Smooth muscle cell (in vitro differentiated cells): Measurements from ENCODE around the gene PKD1L1. TPM values are rescaled to one million over a fixed set of nuclear protein-coding genes. Genes with fewer than 3 reads are reported as not detected.
A peak's percentile ranks its signal among the peaks of the same experiment; 100 is the strongest.

ENCODE experiments used
- DNase-seq: peaks from one replicate; lab custom pipeline; 2025; ENCODE audit not compliant: unreplicated experiment; lab: John Stamatoyannopoulos, UW
- H2AFZ ChIP-seq: fragments of 200-600 bp; sonication (generic); 2 replicates; pipeline ENCODE4 v1.6.0; 2016; ENCODE audit warnings: antibody characterized with exemption, low read depth, mild to moderate bottlenecking
- H3F3A ChIP-seq: fragments of 200-600 bp; sonication (generic); 2 replicates; pipeline ENCODE4 v1.6.0; 2017; ENCODE audit warnings: antibody characterized with exemption, low read depth
- H3K27ac ChIP-seq: fragments of 200-600 bp; sonication (generic); 2 replicates; pipeline ENCODE4 v1.5.1; 2016; ENCODE audit warnings: low read depth, mild to moderate bottlenecking
- H3K27me3 ChIP-seq: fragments of 200-600 bp; sonication (generic); 2 replicates; pipeline ENCODE4 v1.6.1; 2016; ENCODE audit warnings: low read depth, mild to moderate bottlenecking
- H3K36me3 ChIP-seq: fragments of 200-600 bp; sonication (generic); 2 replicates; pipeline ENCODE4 v1.5.1; 2016; ENCODE audit warnings: low read depth
- H3K4me1 ChIP-seq: fragments of 200-600 bp; sonication (generic); 2 replicates; pipeline ENCODE4 v1.5.1; 2016; ENCODE audit warnings: low read depth
- H3K4me2 ChIP-seq: fragments of 200-600 bp; sonication (generic); 2 replicates; pipeline ENCODE4 v1.6.0; 2016; ENCODE audit warnings: mild to moderate bottlenecking
- H3K4me3 ChIP-seq: fragments of 200-600 bp; sonication (generic); 2 replicates; pipeline ENCODE4 v1.5.1; 2016; ENCODE audit warnings: mild to moderate bottlenecking
- H3K79me2 ChIP-seq: fragments of 200-600 bp; sonication (generic); 2 replicates; pipeline ENCODE4 v1.6.0; 2016; ENCODE audit warnings: low read depth, mild to moderate bottlenecking
- H3K9ac ChIP-seq: fragments of 200-600 bp; sonication (generic); 2 replicates; pipeline ENCODE4 v1.6.0; 2016; ENCODE audit warnings: low read depth
- H3K9me3 ChIP-seq: fragments of 200-600 bp; sonication (generic); replicated peaks from 2 replicates; pipeline ENCODE4 v1.5.1; 2016; ENCODE audit warnings: low read depth
- H4K20me1 ChIP-seq: fragments of 200-600 bp; sonication (generic); 2 replicates; pipeline ENCODE4 v1.6.0; 2016; ENCODE audit warnings: low read depth
- CTCF ChIP-seq: fragments of 200-600 bp; sonication (generic); IDR thresholded peaks from 2 replicates; pipeline ENCODE4 v1.5.1; 2017; ENCODE audit warnings: borderline replicate concordance, mild to moderate bottlenecking, antibody characterized with exemption; ENCODE audit not compliant: insufficient read depth, poor library complexity, severe bottlenecking
- WGBS: methylation state at CpG from one replicate; pipeline ENCODE4 v1.1.7; 2016; ENCODE audit warnings: low lambda C conversion rate; 5-methylcytosine and 5-hydroxymethylcytosine counted together
- polyA plus RNA-seq: library from polyadenylated mRNA; unstranded; fragments of >200 nt; fragmentation: Nextera tagmentation; extraction: Ambion mirVana; gene quantifications from 2 replicates; pipeline ENCODE4 v1.2.1, GENCODE V29; 2016
- total RNA-seq: library from RNA; depleted of rRNA; stranded (reverse); fragments of >200 nt; gene quantifications from 2 replicates; pipeline ENCODE4 v1.2.3, GENCODE V29; 2014

PKD1L1 gene
- total and polyA plus RNA-seq, 2 experiments from 2014 or later, result 0.04 to 0.06 TPM

- 94% methylated on average over 8 of the region's 8 CpGs for WGBS
- Histone ChIP-seq H3K9ac (no peak overlapping the region), H3K27me3 (no peaks in the 10 kb centered on the region), H3F3A (no peaks in the 10 kb centered on the region), H3K36me3 (no peaks in the 10 kb centered on the region), H3K9me3 (no peaks in the 10 kb centered on the region), H2AFZ (no peak overlapping the region), H3K4me2 (no peak overlapping the region), H4K20me1 (no peaks in the 10 kb centered on the region), H3K27ac (no peak overlapping the region), H3K4me1 (no peaks in the 10 kb centered on the region), H3K79me2 (no peaks in the 10 kb centered on the region), H3K4me3 (no peak overlapping the region)
- no peak for DNase-seq
- no peak for TF ChIP-seq CTCF
Measured at GRCh38 chr7:47827351-47827756, 120.9 kb downstream of the PKD1L1 start.

- DNase-seq, result no peak
- 68% methylated on average over 1 of the region's 1 CpG for WGBS
- H3K27me3 ChIP-seq, result no peaks in the 10 kb centered on the region
Measured at GRCh38 chr7:47826754-47827153, 121.5 kb downstream of the PKD1L1 start.

GRCh38 chr7:47819607-47819920, 128.7 kb downstream of the PKD1L1 start:
- H4K20me1 ChIP-seq, result no peaks in the 10 kb centered on the region
- no peak overlapping the region for H2AFZ ChIP-seq
- no peaks in the 10 kb centered on the region for H3K4me1 ChIP-seq
- no peak overlapping the region for H3K9ac ChIP-seq
- peaks cover 7% of the 10 kb centered on the region for H3F3A ChIP-seq
- no peak overlapping the region for H3K4me3 ChIP-seq
- H3K9me3 ChIP-seq, result no peaks in the 10 kb centered on the region
- H3K4me2 ChIP-seq, result no peak overlapping the region
- H3K27me3 ChIP-seq, result no peaks in the 10 kb centered on the region
- over 99% methylated on average over 3 of the region's 3 CpGs for WGBS
- no peaks in the 10 kb centered on the region for H3K36me3 ChIP-seq
- no peak for TF ChIP-seq CTCF
- no peak for DNase-seq
- no peak overlapping the region for H3K27ac ChIP-seq
- no peaks in the 10 kb centered on the region for H3K79me2 ChIP-seq

More at GRCh38 chr7:47826754-47827153, 121.5 kb downstream of the PKD1L1 start:
- Histone ChIP-seq H4K20me1 (no peaks in the 10 kb centered on the region), H3K9me3 (no peaks in the 10 kb centered on the region), H3K36me3 (no peaks in the 10 kb centered on the region), H2AFZ (no peak overlapping the region), H3K4me3 (no peak overlapping the region), H3F3A (no peaks in the 10 kb centered on the region), H3K9ac (no peak overlapping the region), H3K4me2 (no peak overlapping the region), H3K79me2 (no peaks in the 10 kb centered on the region), H3K27ac (no peak overlapping the region), H3K4me1 (no peaks in the 10 kb centered on the region)
- no peak for TF ChIP-seq CTCF

DNA sequence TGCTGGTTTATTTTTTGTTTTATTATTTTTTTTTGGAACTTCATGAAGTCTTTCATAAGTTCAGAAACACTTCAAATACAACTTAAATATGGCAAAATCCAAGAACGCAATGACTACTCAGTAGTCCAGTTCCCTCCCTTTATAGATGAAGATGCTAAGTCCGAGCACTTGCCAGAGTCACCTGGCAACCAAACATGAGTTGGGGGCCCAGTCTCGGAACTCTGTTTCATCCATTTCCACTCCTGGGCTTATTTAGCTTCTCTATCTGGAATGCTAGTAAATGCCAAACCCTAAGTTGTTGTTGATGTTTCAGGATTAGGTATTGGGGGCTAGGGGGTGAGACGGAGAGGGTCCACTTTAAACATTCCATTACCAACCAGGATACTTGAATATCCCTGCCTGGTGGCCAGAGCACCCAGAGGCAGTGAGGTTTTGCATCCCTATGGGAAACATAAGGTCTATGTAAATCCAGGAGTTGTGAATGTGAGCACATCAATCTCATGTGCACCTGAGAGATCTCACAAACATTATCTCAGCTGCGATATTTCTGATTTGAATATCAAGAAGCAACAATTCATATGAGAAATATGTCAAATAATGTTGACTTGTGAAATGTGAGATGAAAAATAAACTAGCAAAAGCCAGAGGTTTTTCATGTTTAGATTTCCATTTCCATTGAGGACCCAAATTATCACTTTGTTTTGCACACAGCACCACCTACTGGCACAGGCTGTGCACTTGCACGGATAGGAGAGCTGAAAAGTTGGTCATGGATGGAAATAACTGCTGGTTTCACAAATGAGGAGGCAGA, 129.3 kb downstream of the PKD1L1 start:
- WGBS, result 48% methylated on average over 6 of the region's 6 CpGs
- H3K9ac ChIP-seq, result no peak overlapping the region
- TF ChIP-seq CTCF, result peak; percentile 99
- no peak overlapping the region for H3K27ac ChIP-seq
- H3K4me2 ChIP-seq, result no peak overlapping the region
- no peak overlapping the region for H2AFZ ChIP-seq
- no peaks in the 10 kb centered on the region for H3K36me3 ChIP-seq
- peak; percentile 9 for DNase-seq
- no peaks in the 10 kb centered on the region for H3K4me1 ChIP-seq
- no peaks in the 10 kb centered on the region for H3K9me3 ChIP-seq
- H3K79me2 ChIP-seq, result no peaks in the 10 kb centered on the region
- H4K20me1 ChIP-seq, result no peaks in the 10 kb centered on the region
- no peak overlapping the region for H3K4me3 ChIP-seq
- H3F3A ChIP-seq, result peaks cover 7% of the 10 kb centered on the region
- no peaks in the 10 kb centered on the region for H3K27me3 ChIP-seq
